Liver (tissue), 3 donors: ENCODE measurements around the gene CNKSR3.

Source experiments
- CTCF ChIP-seq: fragments of 150-350 bp; IDR thresholded peaks from 2 replicates; pipeline ENCODE4 v1.5.1; 2017; ENCODE audit warnings: improper control_type of control experiment, low read depth, low read length; ENCODE audit not compliant: missing input control
- EGR1 ChIP-seq, 2 donors: IDR thresholded peaks; 2 replicates each; pipeline ENCODE4 v1.6.1; 2016 to 2018; ENCODE audit warnings: antibody characterized with exemption in 2 of 2, low read depth in 2 of 2
- MAX ChIP-seq: IDR thresholded peaks from 2 replicates; pipeline ENCODE4 v1.6.1; 2016; ENCODE audit warnings: antibody characterized with exemption
- donor health status: healthy.
- donor health status: healthy.

GRCh38 chr6:154462425-154462824, 48.1 kb downstream of the CNKSR3 start:
- no peak for TF ChIP-seq CTCF
- TF ChIP-seq EGR1 (IDR thresholded peaks at IDR 0.05; ENCODE audit: low read depth in 2 of 2): no peak
- TF ChIP-seq MAX: no peak
